Stimulated activated CD4-positive, alpha-beta T cell treated with anti-CD3 and anti-CD28 coated beads, Interleukin-2, amount 100 ng/mL, for 48 hours (primary cell): ENCODE measurements around the gene CADM2.
"Not testable (repeated sequence)": the region's sequence is repeated elsewhere in the genome, so short reads cannot be mapped to it uniquely, and the experiment has no call there.

Source experiments
- DNase-seq, 2 donors: peaks; one replicate each; pipeline ENCODE4 v3.0.0-alpha.2; 2020

Gene CADM2

GRCh38 chr3:85708325-85708724 lies 749.5 kb downstream of the CADM2 start:
- DNase-seq, result not testable (repeated sequence)

DNA sequence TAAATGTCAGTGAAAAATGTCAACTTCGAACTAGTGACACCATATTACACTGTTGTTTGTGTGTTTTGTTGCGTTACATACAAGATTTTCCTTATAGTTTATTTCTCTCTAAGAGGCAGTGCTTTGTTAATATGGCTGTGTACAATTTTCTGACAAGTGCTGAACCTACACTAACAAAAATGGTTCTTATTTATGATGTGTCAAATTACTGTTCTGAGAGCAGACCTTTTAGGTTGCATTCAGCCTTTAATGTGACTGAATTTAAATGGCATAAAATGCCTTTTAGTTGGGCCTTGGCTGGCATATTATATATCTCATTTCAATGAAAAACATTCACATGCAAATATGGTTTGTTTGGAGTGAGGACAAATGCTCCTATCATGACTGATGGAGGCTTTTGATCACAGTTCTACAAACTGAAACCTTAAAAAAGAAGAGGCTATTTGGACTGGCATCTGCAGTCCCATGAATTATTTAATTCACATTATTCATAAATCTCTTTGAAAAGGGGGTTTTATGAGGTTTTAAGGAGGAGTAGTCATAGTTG lies 750.6 kb downstream of the CADM2 start:
- DNase-seq, result no peak

DNA sequence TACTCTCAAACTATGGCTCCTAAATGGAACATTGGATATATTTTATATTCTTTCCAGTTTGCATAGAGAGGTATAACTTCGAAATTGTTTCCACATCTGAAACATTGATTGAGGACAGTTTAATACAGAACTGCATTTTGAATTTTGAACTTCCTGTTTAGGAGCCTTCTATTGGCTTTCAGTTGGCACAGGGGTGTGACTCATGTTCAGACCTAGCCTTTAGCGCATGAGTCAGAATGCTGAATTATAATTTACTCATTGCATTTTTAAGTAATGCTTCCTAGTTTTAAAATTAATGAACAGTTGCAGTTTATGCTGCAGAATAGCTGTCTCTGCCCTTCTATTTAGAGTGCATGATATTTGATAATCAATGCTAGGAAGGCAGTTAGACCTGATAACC lies 751.7 kb downstream of the CADM2 start:
- no peak for DNase-seq

- DNase-seq, result no peak
Measured at GRCh38 chr3:85721409-85722145, 762.8 kb downstream of the CADM2 start.

- DNase-seq, result no peak
Measured at GRCh38 chr3:85725809-85726208, 767.0 kb downstream of the CADM2 start.

DNA sequence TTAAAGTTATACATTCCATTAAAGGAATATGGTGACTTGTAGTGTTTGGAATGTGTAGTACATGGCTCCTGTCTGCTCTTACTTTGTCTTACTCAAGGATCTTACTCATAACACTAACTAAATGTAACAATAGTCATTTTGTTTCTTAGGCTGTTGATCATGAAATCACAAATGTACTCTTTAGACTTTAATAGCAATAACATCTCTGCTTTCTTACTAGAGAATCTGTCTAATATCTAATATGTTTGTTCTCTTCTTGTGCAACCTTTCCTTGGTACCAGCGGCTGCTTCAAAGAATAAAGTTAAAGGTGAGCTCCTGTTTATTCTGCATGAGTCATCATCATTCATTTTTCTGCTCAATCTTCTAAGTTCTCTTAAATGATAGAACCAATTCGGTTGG lies 767.5 kb downstream of the CADM2 start:
- no peak for DNase-seq

DNA sequence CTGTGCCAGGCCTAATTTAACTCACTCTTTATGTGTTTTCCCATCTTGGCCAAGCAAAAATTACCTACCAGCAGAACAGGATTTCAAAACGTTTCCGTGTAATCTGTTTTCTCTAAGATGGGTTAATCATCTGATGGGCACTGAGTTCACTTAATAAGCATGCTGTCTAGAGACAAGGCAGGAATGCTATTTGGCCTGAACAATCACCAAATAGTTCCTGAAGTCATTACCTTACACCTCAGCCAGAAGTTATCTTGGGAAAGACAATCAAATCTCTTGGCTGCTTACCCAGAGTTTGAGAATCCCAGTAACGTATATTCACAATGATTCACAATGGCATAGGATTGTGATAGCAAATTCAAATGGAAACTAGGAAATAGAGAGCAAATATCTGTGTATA lies 779.1 kb downstream of the CADM2 start:
- no peak for DNase-seq

DNA sequence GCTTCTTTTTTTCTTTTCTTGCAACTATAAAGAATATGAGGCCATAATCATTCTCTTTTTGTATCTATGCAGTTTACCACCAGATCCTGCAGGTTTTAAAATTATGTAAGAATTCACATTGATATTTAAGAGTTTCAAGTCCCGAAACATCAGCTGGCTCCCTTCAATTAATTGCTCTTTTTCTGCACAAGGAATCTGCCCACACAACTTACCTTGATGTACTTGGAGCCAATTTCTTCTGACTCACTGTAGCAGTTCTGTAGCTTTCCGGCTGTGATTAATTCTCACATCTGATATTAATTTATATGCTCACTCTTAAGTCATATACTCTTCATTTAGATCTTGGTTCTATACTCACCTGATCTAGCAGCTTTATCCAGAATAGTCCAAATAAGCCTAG lies 781.8 kb downstream of the CADM2 start:
- no peak for DNase-seq

GRCh38 chr3:85758442-85758841 lies 799.7 kb downstream of the CADM2 start:
- no peak for DNase-seq

DNA sequence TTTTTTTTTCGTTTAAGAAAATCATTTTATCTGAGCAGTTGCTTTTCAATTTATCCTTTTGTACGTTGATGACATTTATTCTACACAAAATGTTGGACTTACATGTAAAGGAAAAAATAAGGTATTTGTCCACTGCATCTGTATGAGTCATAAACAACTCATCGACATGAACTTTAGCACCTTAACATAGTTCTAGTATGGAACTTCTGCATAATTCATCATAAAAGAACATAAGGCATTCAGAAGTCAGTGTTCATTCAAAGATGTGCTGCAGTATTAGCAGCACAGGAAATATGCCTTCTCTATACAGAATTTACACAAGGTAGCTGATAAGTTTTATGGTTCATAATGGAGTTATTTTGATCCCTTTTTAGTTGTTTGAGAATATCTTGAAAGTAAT lies 801.6 kb downstream of the CADM2 start:
- DNase-seq, result no peak

DNA sequence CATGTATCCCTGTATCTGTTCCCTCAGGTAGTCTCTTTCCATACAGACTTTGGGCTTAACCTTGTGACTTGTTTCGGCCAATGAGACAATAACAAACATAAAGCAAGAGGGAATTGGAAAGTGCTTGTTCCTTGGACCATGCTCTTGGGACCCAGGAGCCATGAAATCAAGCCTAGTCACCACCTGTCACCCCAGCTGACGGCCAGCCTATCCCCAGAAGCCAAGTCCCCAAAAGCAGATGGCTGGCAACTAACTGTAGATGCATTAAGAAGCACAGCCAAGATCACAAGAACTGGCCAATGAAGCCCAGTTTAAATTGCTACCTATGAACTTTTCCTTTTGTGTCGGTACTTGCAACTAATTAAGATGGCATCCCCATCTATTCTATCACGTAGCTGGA lies 822.0 kb downstream of the CADM2 start:
- DNase-seq, result no peak

GRCh38 chr3:85781806-85782205 lies 823.0 kb downstream of the CADM2 start:
- DNase-seq, result no peak

DNA sequence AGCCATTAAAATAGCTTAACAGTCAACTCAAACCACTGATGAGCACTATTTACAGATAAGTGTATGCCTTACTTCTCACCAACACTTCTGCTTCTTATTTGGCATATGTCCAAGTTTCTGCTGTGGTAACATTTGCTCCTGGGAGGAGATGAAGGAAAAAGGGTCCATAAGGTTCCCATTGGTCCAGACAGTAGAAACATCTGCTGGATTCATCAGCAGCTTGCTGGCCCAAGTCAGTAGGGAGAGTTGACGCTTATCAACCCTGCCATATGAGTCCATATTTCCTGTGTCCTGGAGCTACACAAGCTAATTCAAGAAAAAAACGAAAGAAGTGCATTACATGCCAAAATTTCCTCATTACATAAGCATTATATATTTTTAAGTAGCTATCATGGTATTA lies 824.5 kb downstream of the CADM2 start:
- DNase-seq, result no peak

DNA sequence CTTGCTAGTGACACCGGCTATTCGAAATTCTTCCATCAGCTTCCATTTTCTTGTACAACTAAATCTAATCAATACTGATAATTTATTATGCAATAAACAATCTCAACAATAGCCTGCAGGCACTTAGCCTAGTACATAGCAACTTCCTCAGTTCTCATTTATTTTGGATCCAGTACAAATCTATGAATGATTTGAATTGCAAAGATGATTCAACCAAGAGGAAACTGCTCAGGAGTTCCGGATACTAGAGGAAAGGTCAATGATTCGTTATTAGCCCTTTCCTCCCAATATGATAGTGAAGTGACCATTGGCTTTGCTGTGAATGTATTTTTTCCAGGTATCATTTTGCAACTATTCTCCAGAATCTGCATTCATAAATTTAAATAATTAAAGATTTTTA lies 827.0 kb downstream of the CADM2 start:
- DNase-seq, result no peak

GRCh38 chr3:85790445-85791030 lies 831.7 kb downstream of the CADM2 start:
- no peak for DNase-seq

- DNase-seq, result no peak
Measured at GRCh38 chr3:85796140-85796539, 837.4 kb downstream of the CADM2 start.

DNA sequence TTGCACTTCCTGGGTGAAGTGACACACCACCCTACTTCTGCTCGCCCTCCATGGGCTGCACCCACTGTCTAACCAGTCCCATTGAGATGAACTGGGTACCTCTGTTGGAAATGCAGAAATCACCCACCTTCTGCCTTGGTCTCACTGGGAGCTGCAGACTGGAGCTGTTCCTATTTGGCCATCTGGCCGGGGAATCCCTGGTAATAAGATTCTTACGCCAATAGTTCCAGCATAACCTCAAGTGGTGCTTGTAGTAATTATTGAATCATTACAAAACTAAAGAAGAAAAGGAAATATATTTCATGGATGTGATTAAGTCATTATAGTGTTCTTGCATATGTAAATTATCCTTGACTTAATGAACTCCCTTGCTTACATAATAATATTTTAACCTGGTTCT lies 841.9 kb downstream of the CADM2 start:
- DNase-seq, result no peak

- no peak for DNase-seq
Measured at GRCh38 chr3:85801955-85802354, 843.2 kb downstream of the CADM2 start.

DNA sequence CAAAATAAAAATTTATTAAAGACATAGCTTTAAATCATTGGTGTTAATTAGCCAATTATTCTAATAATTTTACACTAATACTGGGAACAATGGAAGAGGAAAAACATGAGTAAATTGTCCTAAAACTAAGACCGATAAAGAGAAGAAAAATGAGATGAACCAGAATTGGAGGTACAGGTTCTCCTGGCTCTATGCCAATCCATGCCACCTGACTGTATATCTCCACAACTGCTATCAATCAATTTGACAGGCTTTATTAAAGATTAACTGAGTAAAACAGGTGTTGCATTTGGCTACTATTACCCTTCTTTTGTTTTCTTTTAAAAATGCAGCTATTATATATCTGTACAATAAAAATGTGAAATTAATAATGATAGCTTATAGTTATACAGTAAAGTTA lies 850.0 kb downstream of the CADM2 start:
- no peak for DNase-seq

DNA sequence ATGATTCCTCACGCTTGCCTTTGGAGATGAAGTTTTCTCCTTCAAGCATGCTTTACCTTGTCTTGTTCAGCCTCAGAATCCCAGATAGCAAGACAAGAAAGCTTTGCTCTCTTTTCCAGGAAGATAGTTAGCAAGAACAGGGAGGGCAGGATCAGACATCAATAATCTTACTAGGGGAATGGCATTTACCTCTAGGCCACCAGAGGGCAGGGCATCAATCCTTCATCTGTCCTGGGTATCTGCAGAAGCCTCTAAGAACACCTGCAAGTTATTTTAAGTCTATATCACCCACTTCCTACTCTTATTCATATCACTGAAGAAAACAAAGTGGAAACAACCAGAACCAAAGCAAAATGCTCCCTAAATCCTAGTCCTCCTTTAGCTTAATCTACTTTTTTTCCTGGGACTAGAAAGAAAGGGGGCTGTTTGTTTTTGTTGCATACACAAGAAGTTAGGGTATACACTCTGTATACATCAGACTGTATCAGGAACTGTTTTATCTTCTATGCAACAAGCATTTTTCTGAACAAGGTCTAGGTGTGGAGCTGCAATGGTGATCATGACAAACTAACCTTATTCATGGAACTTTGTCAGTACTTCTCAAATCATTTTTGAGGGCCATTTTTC lies 862.5 kb downstream of the CADM2 start:
- no peak for DNase-seq

GRCh38 chr3:85835857-85836440 lies 877.2 kb downstream of the CADM2 start:
- no peak for DNase-seq

DNA sequence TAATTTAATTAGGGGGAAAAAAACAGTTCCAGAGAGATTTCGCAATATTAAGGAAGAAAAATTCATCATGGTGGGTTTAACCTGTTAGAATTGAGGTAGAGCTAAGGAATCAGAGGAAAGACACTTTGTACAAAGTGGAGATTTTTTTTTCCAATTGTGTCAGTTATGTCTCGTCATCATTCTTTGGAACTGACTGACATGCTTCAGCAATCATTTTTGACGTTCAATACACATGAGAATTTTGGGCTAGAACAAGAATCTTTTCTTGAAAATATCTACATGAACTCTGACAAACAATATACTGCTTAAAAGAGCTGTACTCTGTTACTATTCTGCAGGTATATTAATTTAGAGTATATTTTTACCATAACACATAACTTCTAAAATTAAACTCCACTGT lies 878.6 kb downstream of the CADM2 start:
- no peak for DNase-seq

GRCh38 chr3:85838921-85839320 lies 880.1 kb downstream of the CADM2 start:
- DNase-seq, result no peak

DNA sequence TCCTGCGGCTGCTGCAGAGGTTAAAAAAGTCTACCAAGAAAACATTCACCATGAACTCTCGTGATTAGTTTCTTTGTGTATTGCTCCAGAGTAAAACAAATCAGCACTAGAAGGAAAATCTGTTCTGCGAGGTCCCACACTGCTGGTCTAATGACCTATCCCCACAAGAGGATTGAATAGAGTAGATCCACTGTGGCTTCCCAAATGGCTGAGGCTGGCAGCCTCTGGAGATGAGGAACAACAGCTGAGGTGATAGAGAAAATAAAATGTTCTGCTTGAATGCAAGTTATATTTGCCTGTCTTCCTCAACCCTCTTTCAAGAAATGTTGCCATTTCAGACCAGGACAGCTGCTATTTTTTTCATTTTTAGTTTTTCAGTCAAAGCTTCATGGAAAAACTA lies 883.3 kb downstream of the CADM2 start:
- no peak for DNase-seq
